SU-DHL-6 (cell line): ENCODE measurements around the gene KMT2E.

Experiments used
- H2AFZ ChIP-seq: fragments of 200-600 bp; sonication (generic); 2 replicates; pipeline ENCODE4 v1.6.1; 2014; ENCODE audit warnings: low read depth, mild to moderate bottlenecking, moderate library complexity, mixed read lengths, antibody characterized with exemption, low read length; ENCODE audit not compliant: severe bottlenecking
- H3F3A ChIP-seq: fragments of 200-600 bp; shearing (Covaris generic); 2 replicates; pipeline ENCODE4 v1.6.0; 2016; ENCODE audit warnings: antibody characterized with exemption, mild to moderate bottlenecking; ENCODE audit not compliant: insufficient read depth
- H3K27ac ChIP-seq: fragments of 200-600 bp; sonication (generic); 2 replicates; pipeline ENCODE4 v1.5.1; 2016; ENCODE audit warnings: low read depth, mild to moderate bottlenecking, low read length, moderate library complexity, mixed read lengths
- H3K27me3 ChIP-seq: fragments of 200-600 bp; sonication (generic), shearing (Covaris generic); 2 replicates; pipeline ENCODE4 v1.6.0; 2014; ENCODE audit warnings: mild to moderate bottlenecking, low read length
- H3K36me3 ChIP-seq: fragments of 200-600 bp; sonication (generic); 2 replicates; pipeline ENCODE4 v1.6.1; 2014; ENCODE audit warnings: mild to moderate bottlenecking, low read length, mixed read lengths
- H3K4me2 ChIP-seq: fragments of 300-600, 200-600 bp; shearing (Covaris generic), sonication (generic); 2 replicates; pipeline ENCODE4 v1.6.0; 2014; ENCODE audit warnings: low read length, low read depth, mild to moderate bottlenecking; ENCODE audit not compliant: poor library complexity, severe bottlenecking
- H3K4me3 ChIP-seq: fragments of 200-600 bp; sonication (generic); 2 replicates; pipeline ENCODE4 v1.5.1; 2014; ENCODE audit warnings: antibody characterized with exemption, low read length, mild to moderate bottlenecking, mixed read lengths; ENCODE audit not compliant: insufficient read depth, poor library complexity, severe bottlenecking
- H3K79me2 ChIP-seq: fragments of 200-600 bp; sonication (generic); 2 replicates; pipeline ENCODE4 v1.6.1; 2014; ENCODE audit warnings: mild to moderate bottlenecking, low read length, moderate library complexity; ENCODE audit not compliant: insufficient read depth
- H3K9ac ChIP-seq: fragments of 200-600 bp; sonication (generic); 2 replicates; pipeline ENCODE4 v1.7.0; 2014; ENCODE audit warnings: mild to moderate bottlenecking, low read length
- H3K9me2 ChIP-seq: fragments of 200-600 bp; sonication (generic); replicated peaks from 2 replicates; pipeline ENCODE4 v1.6.1; 2014; ENCODE audit warnings: low read length; ENCODE audit not compliant: insufficient read depth
- H3K9me3 ChIP-seq: fragments of 200-600 bp; sonication (generic); 2 replicates; pipeline ENCODE4 v1.6.1; 2014; ENCODE audit warnings: low read length, mixed read lengths; ENCODE audit not compliant: insufficient read depth
- H4K20me1 ChIP-seq: fragments of 200-600 bp; sonication (generic); 2 replicates; pipeline ENCODE4 v1.6.1; 2014; ENCODE audit warnings: low read depth, mild to moderate bottlenecking, antibody characterized with exemption, low read length, moderate library complexity, mixed read lengths
- EZH2phosphoT487 ChIP-seq: fragments of 200-600 bp; sonication (generic), shearing (Covaris generic); conservative IDR thresholded peaks from 2 replicates; pipeline ENCODE4 v1.6.1; 2018; ENCODE audit warnings: mild to moderate bottlenecking, antibody characterized with exemption, low read length, moderate library complexity, mixed read lengths
- TF ChIP-seq, protein P1 (sequence below): fragments of 200-600 bp; sonication (generic); IDR thresholded peaks from one replicate; pipeline ENCODE4 v1.5.1; 2017; ENCODE audit warnings: antibody characterized with exemption, mild to moderate bottlenecking, low read length, moderate library complexity; ENCODE audit not compliant: insufficient read depth, poor library complexity, severe bottlenecking

Gene KMT2E

DNA sequence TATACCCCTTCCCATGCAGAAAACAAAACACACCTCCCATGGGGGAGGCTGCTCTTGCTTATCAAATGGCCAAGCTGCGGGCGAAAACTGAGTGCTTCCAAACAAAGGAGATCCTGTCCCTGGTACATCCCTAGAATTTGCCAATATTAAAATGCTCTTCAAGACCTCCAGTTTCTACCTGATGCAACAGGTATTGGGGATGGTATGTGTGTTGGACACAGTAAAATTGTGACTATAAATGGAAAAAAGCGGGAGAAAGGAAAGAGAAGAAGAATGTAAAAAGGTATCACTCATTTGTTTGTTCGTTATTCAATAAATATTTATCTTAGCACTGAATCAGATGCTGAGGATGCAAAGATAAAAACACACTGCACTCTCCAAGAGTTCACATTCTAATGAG, 123.9 kb downstream of the KMT2E start:
- Histone ChIP-seq H3K9me2 (no peaks in the 10 kb centered on the region), H3K9ac (no peak overlapping the region), H3K4me3 (no peak overlapping the region), H3K36me3 (peaks cover 3% of the 10 kb centered on the region; the same call in 1 of the 2 replicates), H3K79me2 (no peaks in the 10 kb centered on the region), H4K20me1 (no peaks in the 10 kb centered on the region), H3K27me3 (no peaks in the 10 kb centered on the region), H3K9me3 (no peaks in the 10 kb centered on the region), H3K27ac (no peak overlapping the region), H2AFZ (no peak overlapping the region), H3K4me2 (no peak overlapping the region), H3F3A (no peaks in the 10 kb centered on the region)
- TF ChIP-seq, protein P1, sequence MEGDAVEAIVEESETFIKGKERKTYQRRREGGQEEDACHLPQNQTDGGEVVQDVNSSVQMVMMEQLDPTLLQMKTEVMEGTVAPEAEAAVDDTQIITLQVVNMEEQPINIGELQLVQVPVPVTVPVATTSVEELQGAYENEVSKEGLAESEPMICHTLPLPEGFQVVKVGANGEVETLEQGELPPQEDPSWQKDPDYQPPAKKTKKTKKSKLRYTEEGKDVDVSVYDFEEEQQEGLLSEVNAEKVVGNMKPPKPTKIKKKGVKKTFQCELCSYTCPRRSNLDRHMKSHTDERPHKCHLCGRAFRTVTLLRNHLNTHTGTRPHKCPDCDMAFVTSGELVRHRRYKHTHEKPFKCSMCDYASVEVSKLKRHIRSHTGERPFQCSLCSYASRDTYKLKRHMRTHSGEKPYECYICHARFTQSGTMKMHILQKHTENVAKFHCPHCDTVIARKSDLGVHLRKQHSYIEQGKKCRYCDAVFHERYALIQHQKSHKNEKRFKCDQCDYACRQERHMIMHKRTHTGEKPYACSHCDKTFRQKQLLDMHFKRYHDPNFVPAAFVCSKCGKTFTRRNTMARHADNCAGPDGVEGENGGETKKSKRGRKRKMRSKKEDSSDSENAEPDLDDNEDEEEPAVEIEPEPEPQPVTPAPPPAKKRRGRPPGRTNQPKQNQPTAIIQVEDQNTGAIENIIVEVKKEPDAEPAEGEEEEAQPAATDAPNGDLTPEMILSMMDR: no peak
- no peak for TF ChIP-seq EZH2phosphoT487

DNA sequence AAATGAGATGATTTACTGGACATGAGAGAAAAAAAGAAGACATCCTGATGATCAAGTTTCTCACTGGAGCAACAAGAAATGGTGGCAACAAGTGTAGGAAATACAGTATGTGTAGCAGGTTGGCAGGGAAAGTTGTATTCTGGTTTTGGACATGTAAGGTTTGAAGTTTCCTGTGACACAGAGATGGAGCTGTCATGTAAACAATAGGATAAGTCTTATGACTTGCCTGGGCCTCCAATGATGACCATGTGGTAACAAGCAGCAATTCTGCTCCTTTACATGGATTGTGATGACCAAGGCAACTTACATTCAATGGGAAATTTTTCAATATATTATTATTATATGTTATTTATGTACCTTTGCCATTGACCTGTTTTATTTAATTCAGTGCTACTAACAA, 125.4 kb downstream of the KMT2E start:
- Histone ChIP-seq H2AFZ (no peak overlapping the region), H3F3A (no peaks in the 10 kb centered on the region), H3K9me3 (no peaks in the 10 kb centered on the region), H3K4me2 (no peak overlapping the region), H3K36me3 (peaks cover 3% of the 10 kb centered on the region; the same call in 1 of the 2 replicates), H3K4me3 (no peak overlapping the region), H4K20me1 (no peaks in the 10 kb centered on the region), H3K9me2 (no peaks in the 10 kb centered on the region), H3K27ac (no peak overlapping the region), H3K27me3 (no peaks in the 10 kb centered on the region), H3K9ac (no peak overlapping the region), H3K79me2 (no peaks in the 10 kb centered on the region)
- TF ChIP-seq EZH2phosphoT487: no peak
- TF ChIP-seq, protein P1: no peak

- Histone ChIP-seq H3F3A (no peaks in the 10 kb centered on the region), H3K4me3 (no peak overlapping the region), H2AFZ (no peak overlapping the region), H3K27me3 (no peaks in the 10 kb centered on the region), H3K36me3 (peaks cover 3% of the 10 kb centered on the region; the same call in 1 of the 2 replicates), H4K20me1 (no peaks in the 10 kb centered on the region), H3K9me3 (no peaks in the 10 kb centered on the region), H3K4me2 (no peak overlapping the region), H3K79me2 (no peaks in the 10 kb centered on the region), H3K9ac (no peak overlapping the region), H3K9me2 (no peaks in the 10 kb centered on the region), H3K27ac (no peak overlapping the region)
- TF ChIP-seq EZH2phosphoT487: no peak
- TF ChIP-seq, protein P1: peak; percentile 25
Observed at GRCh38 chr7:105141068-105141467, 127.1 kb downstream of the KMT2E start.

GRCh38 chr7:105149827-105150226, 135.8 kb downstream of the KMT2E start:
- Histone ChIP-seq H2AFZ (no peak overlapping the region), H3K9ac (no peak overlapping the region), H3K9me3 (no peaks in the 10 kb centered on the region), H3K27me3 (no peaks in the 10 kb centered on the region), H4K20me1 (no peaks in the 10 kb centered on the region), H3F3A (no peaks in the 10 kb centered on the region), H3K9me2 (no peaks in the 10 kb centered on the region), H3K36me3 (no peaks in the 10 kb centered on the region), H3K4me2 (no peak overlapping the region), H3K27ac (no peak overlapping the region), H3K79me2 (no peaks in the 10 kb centered on the region), H3K4me3 (no peak overlapping the region)
- no peak for TF ChIP-seq EZH2phosphoT487
- TF ChIP-seq, protein P1: no peak
